GM19463 (cell line): ENCODE measurements around the gene OGFOD1.

ENCODE experiments used
- ATAC-seq: cut with Tn5 transposase; IDR thresholded peaks from one replicate; pipeline ENCODE4 v1.9.1; 2021; ENCODE audit warnings: mild to moderate bottlenecking, moderate library complexity; ENCODE audit not compliant: unreplicated experiment

OGFOD1 gene

DNA sequence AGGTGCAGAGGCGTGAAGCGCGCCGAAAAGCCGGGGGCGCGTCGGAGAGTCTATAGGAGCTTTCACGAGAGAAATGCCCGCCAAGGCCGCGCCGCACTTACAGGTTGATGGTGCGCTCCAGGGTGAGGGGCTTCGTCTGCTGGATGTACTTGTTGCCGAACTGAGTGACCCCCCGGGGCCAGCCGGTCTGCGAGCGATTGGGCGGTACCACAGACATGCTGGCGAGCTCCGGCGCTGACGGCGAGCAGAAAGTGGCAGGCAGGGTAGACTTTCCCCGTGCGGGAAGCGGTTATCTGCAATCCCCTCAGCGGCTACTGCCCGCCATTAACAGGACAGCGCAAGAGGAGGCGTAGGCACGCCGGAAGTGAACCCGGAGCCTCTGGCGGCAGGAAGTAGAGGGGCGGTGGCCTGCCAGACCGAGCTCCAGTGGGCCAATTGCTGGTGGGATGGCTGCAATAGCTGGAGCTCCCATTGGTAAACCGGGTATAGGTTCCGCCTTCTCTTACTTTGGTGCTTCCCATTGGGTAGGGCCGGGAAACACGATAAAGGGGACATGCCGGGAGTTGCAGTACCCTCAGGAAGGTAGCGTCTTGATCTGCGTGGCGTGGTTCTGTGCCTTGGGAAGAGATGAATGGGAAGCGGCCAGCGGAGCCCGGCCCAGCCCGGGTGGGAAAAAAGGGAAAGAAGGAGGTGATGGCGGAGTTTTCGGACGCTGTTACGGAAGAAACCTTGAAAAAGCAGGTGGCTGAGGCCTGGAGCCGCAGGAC lies at the start of gene OGFOD1, which contains the start of gene NUDT21:
OGFOD1 (plus strand) TSS at position 569 of the 767 bp plus-strand sequence; CDS start at position 628, 59 bp downstream.
NUDT21 (minus strand) TSS at position 347 of the 767 bp plus-strand sequence; CDS start at position 217, 130 bp downstream.
- ATAC-seq: peak; percentile 95

DNA sequence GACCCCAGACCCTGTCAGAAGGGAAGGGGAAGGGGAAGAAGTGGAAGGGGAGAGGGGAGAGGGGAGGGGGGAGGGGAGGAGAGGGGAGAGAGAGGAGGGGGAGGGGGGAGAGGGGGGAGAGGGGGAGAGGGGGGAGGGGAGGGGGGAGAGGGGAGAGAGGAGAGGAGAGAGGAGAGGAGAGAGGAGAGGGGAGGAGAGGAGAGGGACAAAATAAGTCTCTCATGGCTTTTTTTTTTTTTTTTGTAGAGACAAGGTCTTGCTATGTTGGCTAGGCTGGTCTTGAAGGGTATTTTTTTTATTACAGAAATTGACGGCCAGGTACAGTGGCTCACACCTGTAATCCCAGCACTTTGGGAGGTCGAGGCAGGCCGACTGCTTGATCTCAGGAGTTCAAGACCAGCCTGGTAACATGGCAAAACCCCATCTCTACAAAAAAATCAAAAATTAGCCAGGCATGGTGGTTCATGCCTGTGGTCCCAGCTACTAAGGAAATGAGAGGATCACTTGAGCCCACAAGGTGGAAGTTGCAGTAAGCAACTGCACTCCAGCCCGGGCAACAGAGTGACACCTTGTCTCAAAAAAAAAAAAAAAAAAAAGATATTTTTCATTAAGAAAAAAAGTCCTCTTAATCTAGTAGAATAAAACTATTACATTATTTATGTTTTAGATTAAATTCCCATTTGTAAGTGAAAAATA lies 45.2 kb upstream of the OGFOD1 start:
- no peak for ATAC-seq

DNA sequence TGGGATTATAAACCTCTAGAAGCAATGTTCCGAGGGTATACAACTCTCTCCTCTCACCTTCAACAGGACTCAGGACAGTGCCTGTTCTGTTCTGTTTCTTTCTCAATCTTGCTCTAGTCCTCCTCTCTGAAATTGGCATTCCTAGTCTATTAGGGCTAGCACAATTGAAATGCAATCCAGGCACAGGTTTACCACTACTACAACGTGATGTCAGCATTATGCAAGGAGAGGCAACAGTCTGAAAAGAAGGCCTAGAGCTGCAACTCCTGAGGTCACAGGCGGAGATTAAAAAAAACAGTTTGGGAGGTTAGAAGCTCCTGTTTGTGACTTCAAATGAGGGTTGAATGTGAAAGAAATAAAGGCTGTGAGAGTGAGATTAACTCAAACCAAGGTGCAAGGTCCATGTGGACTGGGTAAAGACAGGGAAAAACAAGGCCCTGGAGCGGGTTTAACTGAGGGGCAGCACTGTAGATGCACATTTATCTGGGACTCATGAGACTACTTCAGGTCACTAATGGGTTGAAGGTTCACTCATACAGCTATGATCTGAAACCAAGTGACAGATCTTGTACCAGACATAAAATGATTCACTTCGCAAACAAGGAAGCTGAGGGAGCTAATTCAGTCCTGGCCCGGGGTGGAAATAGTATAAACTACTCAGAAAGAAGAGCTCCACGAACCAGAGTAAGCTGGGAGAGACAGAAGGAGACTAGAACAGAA lies 42.8 kb upstream of the OGFOD1 start:
- no peak for ATAC-seq

DNA sequence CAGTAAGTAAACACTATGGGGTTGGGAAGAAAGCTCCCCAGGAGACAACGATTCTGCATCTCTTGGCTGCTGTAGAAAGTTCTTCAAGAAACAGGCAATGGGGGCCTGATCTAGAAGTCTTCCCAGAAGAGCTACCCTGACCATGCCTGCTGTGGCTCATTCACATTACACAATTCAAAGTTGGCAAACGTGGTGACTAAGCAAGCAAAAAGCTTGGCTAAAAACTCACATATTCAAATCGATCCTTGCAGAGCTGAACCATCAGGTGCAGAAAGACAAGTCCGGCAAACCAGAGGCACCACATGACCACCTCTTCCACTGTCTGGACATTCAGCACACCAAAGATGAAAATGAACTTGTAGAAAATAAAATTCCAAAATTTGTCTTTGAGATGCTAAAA lies 42.2 kb upstream of the OGFOD1 start:
- ATAC-seq: no peak

DNA sequence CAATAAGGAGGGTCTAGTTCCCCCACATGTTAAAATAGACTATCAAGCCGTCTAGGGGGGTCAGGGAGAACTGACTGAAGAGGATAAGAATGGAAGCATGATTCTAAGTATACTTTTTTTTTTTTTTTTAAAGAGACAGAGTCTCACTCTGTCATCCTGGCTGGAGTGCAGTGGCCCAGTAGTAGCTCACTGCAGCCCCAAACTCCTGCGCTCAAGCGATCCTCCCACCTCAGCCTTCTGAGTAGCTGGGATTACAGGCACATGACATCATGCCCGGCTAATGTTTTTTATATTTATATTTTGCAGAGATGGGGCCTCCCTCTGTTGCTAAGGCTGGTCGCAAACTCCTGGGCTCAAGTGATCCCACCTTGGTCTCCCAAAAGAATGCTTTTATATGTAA lies 40.2 kb upstream of the OGFOD1 start:
- no peak for ATAC-seq

DNA sequence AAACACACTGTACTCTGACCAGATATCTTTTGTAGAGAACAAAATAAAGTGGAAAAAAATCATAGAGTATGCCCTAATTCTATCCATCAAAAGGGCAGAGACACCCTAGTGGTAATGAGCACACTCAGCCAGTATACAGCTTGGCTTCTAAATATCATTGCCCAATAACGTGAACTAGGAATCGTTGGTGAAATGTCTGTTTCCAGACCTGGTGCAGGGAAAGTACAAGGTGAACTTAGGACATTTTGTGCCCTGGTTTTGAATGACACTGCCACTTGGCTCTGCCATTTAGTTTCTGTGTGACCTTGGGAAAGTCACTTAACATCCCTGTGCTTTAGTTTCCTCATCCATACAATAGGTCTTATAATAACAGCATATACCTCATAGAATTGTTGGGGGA lies 39.7 kb upstream of the OGFOD1 start:
- ATAC-seq: no peak

DNA sequence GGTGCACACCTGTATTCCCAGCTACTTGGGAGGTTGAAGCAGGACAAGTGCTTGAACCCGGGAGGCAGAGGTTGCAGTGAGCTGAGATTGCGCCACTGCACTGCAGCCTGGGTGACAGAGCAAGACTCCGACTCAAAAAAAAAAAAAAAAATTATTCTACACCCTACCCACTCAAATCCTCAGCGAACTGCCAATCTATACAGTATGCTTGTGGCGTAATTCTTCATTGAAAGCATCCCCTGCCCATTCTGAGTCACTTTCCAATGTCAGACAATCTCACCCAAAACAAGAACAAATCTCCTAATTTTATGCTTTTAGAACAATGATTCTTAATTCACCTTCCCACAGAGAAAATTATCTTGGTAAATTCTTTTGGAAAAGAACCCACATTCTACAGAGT lies 38.0 kb upstream of the OGFOD1 start:
- no peak for ATAC-seq

DNA sequence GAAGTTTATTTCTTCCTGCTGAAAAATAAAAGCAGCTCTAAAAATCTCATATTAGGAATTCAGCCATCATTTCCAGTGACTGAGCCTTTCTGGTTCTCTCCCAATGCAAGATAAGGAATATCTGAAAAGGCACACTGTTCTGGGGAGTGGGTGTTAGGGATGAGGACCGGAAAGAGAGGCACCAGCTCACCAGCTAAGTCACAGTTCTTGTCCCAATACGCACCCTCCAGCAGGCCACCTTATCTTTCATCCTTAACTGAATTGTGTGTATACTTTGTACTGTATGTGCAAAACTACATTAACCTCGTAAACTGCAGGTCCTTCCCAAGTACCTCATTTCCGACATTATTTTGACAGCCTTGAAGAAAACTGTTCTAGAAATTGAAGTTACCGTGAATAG lies 37.0 kb upstream of the OGFOD1 start:
- no peak for ATAC-seq

DNA sequence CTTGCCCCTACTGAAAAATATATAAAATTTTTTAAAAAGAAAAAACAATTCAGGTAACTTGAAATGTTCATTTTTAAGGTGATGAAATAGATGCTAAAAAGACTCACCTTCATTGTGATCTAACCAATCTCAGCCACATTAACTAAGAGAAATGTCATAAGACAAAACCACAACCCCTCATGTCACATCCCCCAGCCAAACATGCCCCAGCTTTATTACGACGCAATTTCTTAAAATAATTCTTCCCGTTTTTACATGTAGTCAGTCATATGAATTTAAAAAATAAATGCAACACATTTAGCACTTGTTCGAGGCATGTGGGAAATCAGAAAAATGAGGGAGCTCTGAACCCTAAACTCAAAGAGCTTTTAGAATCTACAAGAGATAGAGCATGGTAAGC lies 35.5 kb upstream of the OGFOD1 start:
- no peak for ATAC-seq

DNA sequence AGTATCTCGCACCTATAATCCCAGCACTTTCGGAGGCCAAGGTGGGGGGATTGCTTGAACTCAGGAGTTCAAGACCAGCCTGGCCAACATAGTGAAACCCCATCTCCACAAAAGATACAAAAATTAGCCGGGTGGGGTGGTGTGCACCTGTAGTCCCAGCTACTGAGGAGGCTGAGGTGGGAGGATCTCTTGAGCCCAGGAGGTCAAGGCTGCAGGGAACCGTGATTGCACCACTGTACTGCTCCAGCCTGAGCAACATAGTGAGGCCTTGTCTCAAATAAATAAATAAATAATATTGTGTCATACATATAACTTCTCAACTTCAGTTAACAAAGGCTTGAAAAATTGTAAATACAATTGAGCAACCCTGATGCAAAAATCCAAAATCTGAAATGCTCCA lies 34.2 kb upstream of the OGFOD1 start:
- no peak for ATAC-seq

DNA sequence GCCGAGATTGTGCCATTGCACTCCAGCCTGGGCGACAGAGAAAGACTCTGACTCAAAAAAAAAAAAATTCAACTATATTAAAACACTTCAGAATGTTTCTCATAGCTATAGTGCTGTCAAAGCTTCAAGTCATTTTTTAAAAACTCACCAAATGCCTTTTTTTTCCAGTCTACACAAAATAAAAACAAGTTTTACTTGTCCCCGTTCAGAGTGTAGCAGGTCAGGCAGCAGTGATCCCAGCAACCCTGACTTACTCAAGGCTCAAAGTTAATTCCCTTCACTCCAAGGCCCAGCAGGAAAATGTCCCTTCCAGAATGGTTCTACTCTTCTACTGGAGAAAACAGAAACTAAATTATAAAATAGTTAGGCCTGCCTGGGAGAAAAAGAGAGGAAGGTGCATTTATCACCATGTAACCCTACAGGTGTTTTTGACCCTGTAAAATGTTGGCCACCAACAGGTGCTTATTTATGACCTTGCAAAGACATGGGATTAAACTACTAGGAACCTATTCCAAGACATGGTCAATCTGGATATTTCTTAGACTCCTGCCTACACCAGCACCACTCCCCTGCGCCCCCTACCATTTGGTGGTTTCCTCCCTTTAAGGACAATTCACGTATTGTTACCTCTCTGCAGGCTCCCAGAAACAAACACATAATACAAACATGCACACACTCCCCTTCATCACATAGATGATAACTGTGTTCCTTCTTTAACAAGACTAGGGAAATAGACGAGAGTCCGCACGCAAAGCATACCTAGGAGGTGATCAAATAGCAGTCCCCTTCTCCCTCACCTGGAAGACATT lies 31.4 kb upstream of the OGFOD1 start:
- no peak for ATAC-seq

DNA sequence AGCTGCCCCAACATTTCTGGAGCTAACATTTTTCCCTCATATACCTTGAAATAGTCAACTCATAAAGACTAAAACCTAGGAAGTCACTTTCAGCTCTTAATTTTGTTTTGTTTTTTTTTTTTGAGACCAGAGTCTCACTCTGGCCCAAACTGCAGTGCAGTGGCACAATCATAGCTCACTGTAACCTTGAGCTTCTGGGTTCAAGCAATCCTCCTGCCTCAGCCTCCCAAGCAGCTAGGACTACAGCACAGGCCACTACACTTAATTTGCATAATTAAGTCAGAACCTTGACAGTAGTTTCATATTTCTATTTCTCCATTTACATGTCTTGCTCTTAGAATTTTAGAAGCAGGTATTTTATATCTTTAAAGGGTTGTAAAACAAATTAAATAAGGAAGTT lies 30.7 kb upstream of the OGFOD1 start:
- no peak for ATAC-seq

DNA sequence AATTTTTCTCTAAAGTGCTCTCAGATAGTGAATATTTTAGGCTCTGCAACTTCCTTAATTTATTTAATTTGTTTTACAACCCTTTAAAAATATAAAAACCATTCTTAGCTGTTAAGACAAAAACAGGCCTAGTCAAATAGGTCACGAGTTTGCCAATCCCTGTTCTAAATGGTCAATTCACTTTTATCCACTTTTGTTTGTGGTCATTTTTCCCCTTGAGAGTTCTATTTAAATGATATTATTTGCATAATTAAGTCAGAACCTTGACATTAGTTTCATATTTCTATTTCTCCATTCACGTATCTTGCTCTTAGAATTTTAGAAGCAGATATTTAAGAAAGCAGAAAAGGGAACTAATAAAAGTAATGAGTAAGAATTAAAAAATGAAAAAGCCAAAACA lies 30.0 kb upstream of the OGFOD1 start:
- no peak for ATAC-seq

DNA sequence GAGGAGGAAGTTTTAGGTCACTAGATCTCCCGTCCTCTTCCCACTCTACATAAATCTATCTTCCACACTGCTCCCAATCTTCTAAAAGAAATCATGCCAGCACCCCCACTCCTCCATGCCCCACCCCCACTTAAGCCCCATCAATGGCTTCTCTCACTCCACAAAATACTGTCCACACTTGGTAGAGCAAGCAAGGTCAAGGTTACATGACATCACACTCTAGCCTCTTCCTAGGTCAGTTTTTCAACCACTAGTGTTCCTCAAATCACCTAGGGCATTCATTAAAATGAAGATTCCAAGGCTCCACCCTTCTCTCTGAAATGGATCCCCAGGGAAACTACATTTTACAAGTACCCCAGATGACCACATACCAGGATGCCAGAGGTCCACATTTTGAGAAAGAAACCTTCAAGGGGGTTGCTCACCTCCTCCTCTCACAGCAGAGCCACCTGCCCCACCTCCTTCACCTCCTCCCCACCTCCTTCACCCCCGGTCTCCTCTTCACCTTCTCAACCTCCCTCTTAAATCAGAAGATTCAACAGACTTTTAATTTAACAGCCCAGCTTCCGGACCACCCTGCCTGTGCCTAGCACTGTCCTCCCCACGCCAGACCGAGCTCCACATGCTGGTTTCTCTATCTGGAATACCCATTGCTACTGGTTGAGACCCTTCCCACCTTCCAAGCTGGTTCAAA lies 29.2 kb upstream of the OGFOD1 start:
- ATAC-seq: no peak

DNA sequence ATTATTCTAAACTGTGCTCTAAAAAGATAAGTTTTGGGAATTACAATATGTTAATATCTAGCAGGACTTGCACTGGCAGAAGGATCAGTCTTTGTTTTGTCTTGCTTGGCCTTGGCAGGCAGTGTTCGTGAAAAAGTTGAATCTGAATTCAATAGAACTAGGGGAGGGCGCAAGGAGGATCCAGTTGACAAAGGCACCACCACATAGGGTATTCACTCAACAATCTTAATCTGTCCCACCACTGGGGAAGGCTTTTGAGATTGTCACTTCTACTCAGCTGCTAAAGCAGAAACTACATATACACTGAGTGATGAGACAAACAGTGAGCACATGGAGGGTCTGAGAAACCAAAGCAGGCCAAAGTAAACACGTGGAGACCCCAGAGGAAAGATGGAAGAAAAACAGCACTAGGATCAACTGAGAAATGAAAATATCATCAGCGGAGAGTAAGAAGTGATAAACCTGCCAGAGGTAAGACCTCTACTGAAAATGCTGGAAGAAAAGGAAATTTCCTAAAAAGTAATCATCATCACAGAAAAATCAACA lies 28.4 kb upstream of the OGFOD1 start:
- ATAC-seq: no peak

DNA sequence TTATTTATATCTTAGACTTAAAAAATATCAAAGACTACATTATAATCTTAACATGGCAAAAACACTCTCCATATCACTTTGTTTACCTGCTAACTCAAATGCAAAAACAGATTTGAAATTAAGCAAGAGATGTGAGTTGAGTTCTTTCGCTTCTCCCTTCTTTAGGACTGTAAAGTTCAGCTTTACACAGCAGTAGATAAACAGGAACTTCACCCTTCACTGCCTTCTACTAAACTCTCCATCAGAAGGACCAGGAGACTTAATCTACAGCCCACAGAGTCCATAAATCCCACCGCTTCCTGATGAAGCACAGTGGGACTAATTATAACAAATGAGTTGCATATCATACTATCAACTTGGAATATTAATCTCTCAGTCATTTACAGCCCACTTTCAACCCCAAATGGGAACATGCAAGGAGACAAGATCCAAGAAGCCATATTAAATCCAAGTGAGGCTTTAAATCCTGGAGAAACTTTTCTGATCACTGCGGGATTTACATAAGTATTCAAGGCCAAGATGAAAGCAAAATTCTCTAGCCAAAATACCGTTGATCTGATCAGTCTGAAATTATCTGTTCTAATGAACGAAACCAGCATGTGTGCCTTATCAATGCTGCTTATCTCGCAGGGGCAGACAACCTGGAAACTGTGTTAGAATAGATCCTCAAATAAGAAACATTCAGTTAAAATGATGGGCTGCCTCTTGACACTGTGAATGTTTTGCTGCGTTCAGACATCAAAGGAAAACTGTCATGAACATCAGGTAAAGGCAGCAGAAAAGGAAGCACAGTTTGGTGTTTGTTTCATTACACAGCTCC lies 27.6 kb upstream of the OGFOD1 start:
- no peak for ATAC-seq

DNA sequence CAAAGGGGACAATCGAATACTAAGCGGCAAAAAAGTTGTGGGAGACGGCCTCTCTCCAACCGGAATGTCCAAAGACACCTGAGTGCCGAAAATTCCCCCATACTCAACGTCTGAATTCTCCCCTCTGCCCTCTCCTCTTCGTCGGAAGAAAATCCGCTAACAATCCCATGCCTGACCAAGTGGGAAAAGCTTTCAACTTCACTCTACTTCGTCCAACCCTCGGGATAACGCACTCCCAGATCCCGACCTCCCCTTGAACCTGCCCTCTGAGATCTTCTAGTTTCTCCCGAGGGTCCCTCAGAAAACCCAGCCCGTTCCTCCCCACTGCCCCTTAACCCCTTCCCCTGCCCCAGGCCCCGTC lies 27.0 kb upstream of the OGFOD1 start:
- ATAC-seq: no peak

DNA sequence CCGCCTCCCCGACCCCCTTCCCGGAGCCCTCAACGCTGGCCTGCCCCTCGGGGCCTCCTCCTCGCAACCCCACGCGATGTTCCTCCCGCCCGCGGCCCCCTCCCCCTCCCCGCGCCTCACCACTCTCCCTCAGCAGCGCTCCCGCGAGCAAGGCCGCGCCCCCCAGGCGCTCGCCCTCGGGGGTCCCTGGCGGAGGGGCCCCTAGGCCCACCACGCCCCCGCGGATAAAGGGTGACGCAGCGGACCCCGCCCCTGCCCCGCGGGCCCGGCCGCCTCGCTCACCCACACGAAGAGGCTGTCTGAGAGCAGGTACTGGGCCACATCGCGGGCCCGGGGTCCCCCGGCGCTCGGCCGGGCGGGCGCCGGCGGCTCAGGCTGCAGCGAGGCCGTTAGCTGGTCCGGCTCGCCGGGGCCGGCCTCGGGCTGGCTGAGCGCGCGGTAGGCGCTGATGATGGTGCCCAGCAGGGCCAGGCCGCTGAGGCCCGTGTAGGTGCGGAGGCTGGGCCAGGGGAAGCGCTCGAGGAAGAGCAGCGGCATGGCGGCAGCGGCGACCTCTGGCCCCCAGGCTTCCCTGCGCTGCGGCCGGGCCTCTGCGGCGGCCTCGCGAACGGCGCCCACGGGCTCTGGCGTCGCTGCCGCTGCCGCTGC lies 26.4 kb upstream of the OGFOD1 start:
- ATAC-seq: peak; percentile 35

DNA sequence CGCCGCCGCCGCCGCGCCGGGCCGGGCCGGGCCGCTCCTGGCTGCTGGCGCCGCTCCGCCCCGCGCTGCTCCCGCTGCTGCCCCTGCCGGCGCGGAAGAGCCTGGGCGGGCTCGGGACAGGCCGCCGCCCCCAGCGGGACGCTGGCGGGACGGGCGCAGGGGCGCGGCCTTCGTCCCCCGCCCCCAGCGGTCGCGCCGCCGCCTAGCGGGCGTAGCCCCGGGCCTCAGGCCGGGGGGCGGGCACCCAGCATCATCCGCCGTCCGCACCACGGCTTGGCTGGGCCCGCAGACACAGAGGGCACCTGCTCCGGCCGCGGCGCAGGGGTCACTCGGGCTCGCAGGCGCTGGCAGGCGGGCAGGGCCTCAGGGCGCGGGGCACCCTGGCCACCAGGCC lies 25.9 kb upstream of the OGFOD1 start, which contains the start of gene AMFR:
AMFR (minus strand) TSS at position 107 of the 394 bp plus-strand sequence. CDS start 218 bp downstream, outside the sequence.
- peak; percentile 82 for ATAC-seq
